Measurements from ENCODE around the gene SYT7. TPM values are rescaled to one million over a fixed set of nuclear protein-coding genes. Genes with fewer than 3 reads are reported as not detected.

SYT7 gene
- total RNA-seq, 3 donors from 2014 or later (not counting 1 experiment from before 2014, with no cell fraction given) = 0.07 TPM; not detected in 2

DNA sequence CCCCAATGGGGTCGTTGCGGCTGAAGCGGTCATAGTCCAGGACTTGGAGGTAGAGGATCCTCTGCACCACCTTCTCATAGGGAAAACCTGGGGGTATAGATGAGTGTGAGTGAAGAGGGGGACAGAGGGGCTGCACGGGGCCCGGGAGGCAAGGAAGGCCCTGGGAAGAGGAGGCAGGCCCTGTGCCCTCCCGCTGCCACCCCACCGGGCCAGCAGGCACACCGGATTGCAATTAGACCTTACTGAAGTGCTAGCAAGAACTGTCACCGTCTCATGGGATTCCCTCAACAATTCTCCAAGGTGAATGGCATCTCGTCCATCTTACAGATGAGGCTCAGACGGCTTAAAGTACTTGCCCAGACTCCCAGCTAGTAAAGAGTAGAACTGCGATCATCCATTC is 56.4 kb downstream of the SYT7 start:
- H3K9me3 Mint-ChIP-seq = no peaks in the 10 kb centered on the region
- Histone ChIP-seq H3K36me3 (ENCODE audit: control insufficient read depth, insufficient read depth, low read length) (no peaks in the 10 kb centered on the region), H3K9me3 (ENCODE audit: control insufficient read depth, insufficient read depth, low read length) (no peaks in the 10 kb centered on the region), H3K27ac (ENCODE audit: low read length) (no peak overlapping the region), H3K4me1 (ENCODE audit: control insufficient read depth, insufficient read depth, low read length) (no peaks in the 10 kb centered on the region), H3K4me3 (ENCODE audit: low read length) (no peak overlapping the region), H3K27me3 (ENCODE audit: control insufficient read depth, insufficient read depth, low read length) (no peaks in the 10 kb centered on the region)
- TF ChIP-seq, protein P1, sequence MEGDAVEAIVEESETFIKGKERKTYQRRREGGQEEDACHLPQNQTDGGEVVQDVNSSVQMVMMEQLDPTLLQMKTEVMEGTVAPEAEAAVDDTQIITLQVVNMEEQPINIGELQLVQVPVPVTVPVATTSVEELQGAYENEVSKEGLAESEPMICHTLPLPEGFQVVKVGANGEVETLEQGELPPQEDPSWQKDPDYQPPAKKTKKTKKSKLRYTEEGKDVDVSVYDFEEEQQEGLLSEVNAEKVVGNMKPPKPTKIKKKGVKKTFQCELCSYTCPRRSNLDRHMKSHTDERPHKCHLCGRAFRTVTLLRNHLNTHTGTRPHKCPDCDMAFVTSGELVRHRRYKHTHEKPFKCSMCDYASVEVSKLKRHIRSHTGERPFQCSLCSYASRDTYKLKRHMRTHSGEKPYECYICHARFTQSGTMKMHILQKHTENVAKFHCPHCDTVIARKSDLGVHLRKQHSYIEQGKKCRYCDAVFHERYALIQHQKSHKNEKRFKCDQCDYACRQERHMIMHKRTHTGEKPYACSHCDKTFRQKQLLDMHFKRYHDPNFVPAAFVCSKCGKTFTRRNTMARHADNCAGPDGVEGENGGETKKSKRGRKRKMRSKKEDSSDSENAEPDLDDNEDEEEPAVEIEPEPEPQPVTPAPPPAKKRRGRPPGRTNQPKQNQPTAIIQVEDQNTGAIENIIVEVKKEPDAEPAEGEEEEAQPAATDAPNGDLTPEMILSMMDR (IDR thresholded peaks at IDR 0.05) = no peak
- H3K27ac Mint-ChIP-seq = no peak overlapping the region
- H3K4me3 Mint-ChIP-seq = no peak overlapping the region
- no peaks in the 10 kb centered on the region for H3K36me3 Mint-ChIP-seq
- peaks cover 11 to 19% of the 10 kb centered on the region in 2 donors for H3K27me3 Mint-ChIP-seq (ENCODE audit: low read depth in 2 of 2)
- ATAC-seq (no peak), DNase-seq (no peak)
- intact Hi-C loops (cut with micrococcal nuclease) = no loop called here
- WGBS (ENCODE audit: insufficient coverage) = 84% methylated on average over 9 of the region's 12 CpGs
- no peaks in the 10 kb centered on the region for H3K4me1 Mint-ChIP-seq

GRCh38 chr11:61522881-61523280 is 58.0 kb downstream of the SYT7 start:
- intact Hi-C loops (cut with micrococcal nuclease) = no loop called here
- no peaks in the 10 kb centered on the region for H3K36me3 Mint-ChIP-seq
- no peaks in the 10 kb centered on the region for H3K9me3 ChIP-seq (ENCODE audit: control insufficient read depth, insufficient read depth, low read length)
- no peak for ATAC-seq
- TF ChIP-seq, protein P1 (IDR thresholded peaks at IDR 0.05) = no peak
- no peak overlapping the region for H3K4me3 ChIP-seq (ENCODE audit: low read length)
- H3K4me1 Mint-ChIP-seq = no peaks in the 10 kb centered on the region
- H3K27ac ChIP-seq (ENCODE audit: low read length) = no peak overlapping the region
- no peaks in the 10 kb centered on the region for H3K27me3 ChIP-seq (ENCODE audit: control insufficient read depth, insufficient read depth, low read length)
- H3K4me3 Mint-ChIP-seq = no peak overlapping the region
- peaks cover 11 to 28% of the 10 kb centered on the region in 2 donors for H3K27me3 Mint-ChIP-seq (ENCODE audit: low read depth in 2 of 2)
- no peak for DNase-seq
- H3K36me3 ChIP-seq (ENCODE audit: control insufficient read depth, insufficient read depth, low read length) = no peaks in the 10 kb centered on the region
- no peaks in the 10 kb centered on the region for H3K4me1 ChIP-seq (ENCODE audit: control insufficient read depth, insufficient read depth, low read length)
- H3K9me3 Mint-ChIP-seq = no peaks in the 10 kb centered on the region
- H3K27ac Mint-ChIP-seq = no peak overlapping the region
- 88% methylated on average over 12 of the region's 15 CpGs for WGBS (ENCODE audit: insufficient coverage)

DNA sequence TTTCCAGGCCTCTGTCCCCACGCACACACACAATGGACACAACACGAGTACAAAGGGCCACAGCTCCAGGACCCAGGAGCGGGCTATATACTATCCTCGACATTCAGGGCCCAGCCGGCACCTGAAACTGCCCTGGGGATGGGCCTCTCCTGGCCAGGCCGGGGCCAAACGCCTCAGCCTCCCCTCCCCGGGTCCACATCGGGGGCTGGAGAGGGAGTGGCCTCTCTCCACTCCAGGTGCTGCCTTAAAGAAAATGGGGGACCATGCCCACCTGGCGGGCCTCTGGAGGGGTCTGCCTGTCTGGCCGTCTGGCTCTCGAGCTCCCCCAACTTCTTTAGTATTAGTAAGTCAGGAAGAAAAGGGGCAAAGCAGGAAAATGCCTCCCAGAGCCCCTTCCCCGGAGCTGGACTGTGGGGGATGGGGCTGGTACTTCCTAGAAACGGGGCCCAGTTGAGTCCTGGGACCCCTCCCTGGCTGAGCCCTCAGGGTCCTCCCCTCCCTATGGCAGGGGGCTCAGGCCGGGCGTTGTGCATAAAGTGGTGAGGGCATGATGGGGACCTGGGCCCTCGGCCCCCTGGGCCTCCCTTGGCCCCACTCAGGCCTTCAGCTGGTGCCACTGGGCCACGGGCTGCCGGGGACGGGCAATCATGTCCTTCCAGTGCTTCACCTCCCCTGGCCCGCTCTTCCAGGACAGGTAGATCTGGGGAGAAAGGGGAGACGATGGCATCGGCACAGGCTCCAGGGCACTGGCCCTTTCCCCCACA is 62.7 kb downstream of the SYT7 start:
- Mint-ChIP-seq H3K27me3 (ENCODE audit: low read depth in 2 of 2) (peaks cover 6 to 18% of the 10 kb centered on the region in 2 donors), H3K4me3 (no peak overlapping the region), H3K9me3 (no peaks in the 10 kb centered on the region), H3K36me3 (no peaks in the 10 kb centered on the region), H3K4me1 (peaks cover 8 to 12% of the 10 kb centered on the region in 2 donors), H3K27ac (no peak overlapping the region)
- Histone ChIP-seq H3K4me1 (ENCODE audit: control insufficient read depth, insufficient read depth, low read length) (peaks cover 11% of the 10 kb centered on the region), H3K9me3 (ENCODE audit: control insufficient read depth, insufficient read depth, low read length) (no peaks in the 10 kb centered on the region), H3K36me3 (ENCODE audit: control insufficient read depth, insufficient read depth, low read length) (no peaks in the 10 kb centered on the region), H3K4me3 (ENCODE audit: low read length) (no peak overlapping the region), H3K27me3 (ENCODE audit: control insufficient read depth, insufficient read depth, low read length) (no peaks in the 10 kb centered on the region), H3K27ac (ENCODE audit: low read length) (no peak overlapping the region)
- intact Hi-C loops (cut with micrococcal nuclease) = no loop called here
- DNase-seq (no peak), ATAC-seq (no peak)
- WGBS (ENCODE audit: insufficient coverage) = 85% methylated on average over 23 of the region's 23 CpGs
- TF ChIP-seq, protein P1 (IDR thresholded peaks at IDR 0.05) = no peak

Measured in natural killer cell (primary cell).